Stomach (tissue), 9 donors: ENCODE data around the gene BRSK2. TPM values are rescaled to one million over a fixed set of nuclear protein-coding genes. Genes with fewer than 3 reads are reported as not detected.
"Not testable (repeated sequence)": the region's sequence is repeated elsewhere in the genome, so short reads cannot be mapped to it uniquely, and the experiment has no call there.

Source experiments
- DNase-seq, 2 donors: peaks; one replicate each; pipeline versions ENCODE4 v3.0.0 to v3.0.0-alpha.2; 2013 to 2019
- H3K27ac ChIP-seq, 5 donors: fragments of 200-600 bp in 4 of 5; sonication (generic) in 4 of 5; one replicate each; pipeline ENCODE4 v1.5.1; 2013 to 2019; ENCODE audit warnings: mild to moderate bottlenecking in 1 of 5, moderate library complexity in 1 of 5
- H3K27me3 ChIP-seq, 3 donors: fragments of 200-600 bp; sonication (generic); one replicate each; pipeline ENCODE4 v1.5.1; 2017 to 2019; ENCODE audit warnings: mixed run types in 1 of 3
- H3K36me3 ChIP-seq, 4 donors: fragments of 200-600 bp; sonication (generic); 1 replicate in 3 of 4; 2 replicates in 1 of 4; pipeline ENCODE4 v1.5.1; 2016 to 2019
- H3K4me1 ChIP-seq, 4 donors: fragments of 200-600 bp; sonication (generic); one replicate each; pipeline ENCODE4 v1.5.1; 2016 to 2019
- H3K4me3 ChIP-seq, 4 donors: fragments of 200-600 bp; sonication (generic) in 3 of 4; one replicate each; pipeline ENCODE4 v1.5.1; 2016 to 2019; ENCODE audit warnings: mild to moderate bottlenecking in 1 of 4
- H3K9me3 ChIP-seq, 4 donors: fragments of 200-600 bp; sonication (generic); one replicate each; pipeline ENCODE4 v1.5.1; 2016 to 2019
- EP300 ChIP-seq: sonication (generic); formaldehyde crosslinking; IDR thresholded peaks from one replicate; pipeline ENCODE4 v1.6.1; 2017; ENCODE audit warnings: antibody characterized with exemption
- POLR2A ChIP-seq, 4 donors: fragments of 450-650 bp; IDR thresholded peaks; one replicate each; pipeline ENCODE4 v1.6.1; 2016; ENCODE audit warnings: antibody characterized with exemption in 4 of 4, control low read depth in 2 of 4, mild to moderate bottlenecking in 1 of 4, moderate library complexity in 1 of 4
- POLR2AphosphoS5 ChIP-seq, 3 donors: sonication (generic); formaldehyde crosslinking; IDR thresholded peaks; one replicate each; pipeline ENCODE4 v1.6.1; 2016; ENCODE audit warnings: antibody characterized with exemption in 3 of 3
- WGBS, 5 donors: extraction: QIAGEN DNeasy Blood & Tissue Kit in 3 of 5; methylation state at CpG; one replicate each; pipeline versions ENCODE4 v1.1.5 to v1.1.7; 2013 to 2018; 5-methylcytosine and 5-hydroxymethylcytosine counted together
- intact Hi-C: fragments of 100-400 bp; cut with DNase I; formaldehyde crosslinking; loops from one replicate; pipeline ENCODE4 v1.15.1; 2023; ENCODE audit warnings: low total_unique reads
- polyA plus RNA-seq, 3 donors: library from polyadenylated mRNA; stranded (reverse); fragments of 200-250 nt; gene quantifications; one replicate each; pipeline ENCODE4 v1.2.3, GENCODE V29; 2013
- total RNA-seq, 5 donors: library from RNA; depleted of rRNA; stranded (reverse); fragments of >200 nt; gene quantifications; one replicate each; pipeline versions ENCODE4 v1.1.0 to v1.2.3, GENCODE V29; 2014 to 2016
- TF ChIP-seq, protein P1 (sequence below), 7 experiments: fragments of 450-650 bp in 4 of 7; fragments of 200-600 bp in 3 of 7; sonication (generic) in 3 of 7; IDR thresholded peaks; one replicate each; pipeline ENCODE4 v1.5.1; 2016 to 2019; ENCODE audit warnings: antibody characterized with exemption in 7 of 7, control low read depth in 2 of 7, mild to moderate bottlenecking in 1 of 7
- donor health status: healthy with polysubstance abuse.
- donor health status: Bipolar disorder and iron deficiency.
- donor health status: healthy.

The BRSK2 gene
- total and polyA plus RNA-seq, 8 donors = 1.8 to 6.9 (median 1.8) TPM; not detected in 3

- Histone ChIP-seq H3K4me1 (peaks cover 10 to 84% (median 65%) of the 10 kb centered on the region in 4 donors), H3K27ac (no peak overlapping the region), H3K27me3 (no peaks in the 10 kb centered on the region), H3K4me3 (no peak overlapping the region), H3K9me3 (no peaks in the 10 kb centered on the region), H3K36me3 (no peaks in the 10 kb centered on the region)
- TF ChIP-seq, protein P1, sequence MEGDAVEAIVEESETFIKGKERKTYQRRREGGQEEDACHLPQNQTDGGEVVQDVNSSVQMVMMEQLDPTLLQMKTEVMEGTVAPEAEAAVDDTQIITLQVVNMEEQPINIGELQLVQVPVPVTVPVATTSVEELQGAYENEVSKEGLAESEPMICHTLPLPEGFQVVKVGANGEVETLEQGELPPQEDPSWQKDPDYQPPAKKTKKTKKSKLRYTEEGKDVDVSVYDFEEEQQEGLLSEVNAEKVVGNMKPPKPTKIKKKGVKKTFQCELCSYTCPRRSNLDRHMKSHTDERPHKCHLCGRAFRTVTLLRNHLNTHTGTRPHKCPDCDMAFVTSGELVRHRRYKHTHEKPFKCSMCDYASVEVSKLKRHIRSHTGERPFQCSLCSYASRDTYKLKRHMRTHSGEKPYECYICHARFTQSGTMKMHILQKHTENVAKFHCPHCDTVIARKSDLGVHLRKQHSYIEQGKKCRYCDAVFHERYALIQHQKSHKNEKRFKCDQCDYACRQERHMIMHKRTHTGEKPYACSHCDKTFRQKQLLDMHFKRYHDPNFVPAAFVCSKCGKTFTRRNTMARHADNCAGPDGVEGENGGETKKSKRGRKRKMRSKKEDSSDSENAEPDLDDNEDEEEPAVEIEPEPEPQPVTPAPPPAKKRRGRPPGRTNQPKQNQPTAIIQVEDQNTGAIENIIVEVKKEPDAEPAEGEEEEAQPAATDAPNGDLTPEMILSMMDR (IDR thresholded peaks at IDR 0.05) = no peak
- TF ChIP-seq EP300 (no peak), POLR2AphosphoS5 (IDR thresholded peaks at IDR 0.05) (no peak), POLR2A (IDR thresholded peaks at IDR 0.05) (no peak)
- intact Hi-C loops = no loop called here
- 82 to 91% (median 88%) methylated on average over 6 to 10 of the region's 10 CpGs for WGBS, 5 donors
- no peak for DNase-seq
Measured at GRCh38 chr11:1508986-1509385, 119.3 kb downstream of the BRSK2 start.

- TF ChIP-seq EP300 = no peak
- no peak for TF ChIP-seq POLR2A (IDR thresholded peaks at IDR 0.05)
- TF ChIP-seq POLR2AphosphoS5 (IDR thresholded peaks at IDR 0.05) = no peak
- TF ChIP-seq, protein P1 (IDR thresholded peaks at IDR 0.05) = no peak
- Histone ChIP-seq H3K4me1 (peaks cover 13 to 84% (median 63%) of the 10 kb centered on the region in 4 donors), H3K4me3 (no peak overlapping the region), H3K27me3 (no peaks in the 10 kb centered on the region), H3K27ac (no peak overlapping the region), H3K9me3 (no peaks in the 10 kb centered on the region), H3K36me3 (no peaks in the 10 kb centered on the region)
- WGBS, 5 donors = 65 to 89% (median 85%) methylated on average over 7 to 20 of the region's 20 CpGs
- intact Hi-C loops = loop anchor here (10.0 kb wide), 1 partner anchor 215 kb away; no protein-coding TSS in a partner anchor
- no peak for DNase-seq
Measured at GRCh38 chr11:1509626-1510255, 120.0 kb downstream of the BRSK2 start.

DNA sequence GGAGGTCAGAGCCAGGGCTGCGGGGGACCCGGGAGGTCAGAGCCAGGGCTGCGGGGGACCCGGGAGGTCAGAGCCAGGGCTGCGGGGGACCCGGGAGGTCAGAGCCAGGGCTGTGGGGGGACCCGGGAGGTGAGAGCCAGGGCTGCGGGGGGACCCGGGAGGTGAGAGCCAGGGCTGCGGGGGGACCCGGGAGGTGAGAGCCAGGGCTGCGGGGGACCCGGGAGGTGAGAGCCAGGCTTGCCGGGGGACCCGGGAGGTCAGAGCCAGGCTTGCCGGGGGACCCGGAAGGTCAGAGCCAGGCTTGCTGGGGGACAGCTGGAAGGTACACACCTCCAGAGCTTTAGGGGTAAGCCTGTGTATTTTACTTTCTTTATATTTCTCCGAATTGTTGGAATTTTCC, 120.6 kb downstream of the BRSK2 start:
- DNase-seq, H3K36me3 ChIP-seq, H3K27me3 ChIP-seq, H3K9me3 ChIP-seq, H3K4me3 ChIP-seq, H3K27ac ChIP-seq: not testable (repeated sequence)
- WGBS, 5 donors = 75 to 93% (median 79%) methylated on average over 5 to 14 of the region's 18 CpGs
- H3K4me1 ChIP-seq = peaks cover 19 to 84% (median 66%) of the 10 kb centered on the region in 4 donors
- intact Hi-C loops = loop anchor here (10.0 kb wide), 1 partner anchor 216 kb away; no protein-coding TSS in a partner anchor

DNA sequence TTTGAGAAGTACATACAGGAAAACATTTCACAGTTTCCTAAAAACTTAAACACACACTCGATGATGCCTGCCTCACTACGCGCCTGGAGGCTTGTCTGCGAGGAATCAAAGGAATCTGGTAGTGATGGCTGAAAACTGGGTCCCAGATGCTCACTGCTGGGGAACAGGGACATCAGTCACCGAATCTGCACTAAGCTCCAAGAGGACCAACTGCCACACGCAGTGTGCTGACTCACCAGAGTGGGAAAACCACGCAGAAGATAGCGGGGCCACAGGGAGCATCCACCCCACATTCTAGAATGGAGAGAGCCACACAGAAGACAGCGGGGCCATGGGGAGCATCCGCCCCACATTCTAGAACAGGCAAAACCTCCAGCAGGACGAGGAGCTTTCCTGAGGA, 121.2 kb downstream of the BRSK2 start:
- intact Hi-C loops = loop anchor here (10.0 kb wide), 1 partner anchor 216 kb away; no protein-coding TSS in a partner anchor
- H3K4me1 ChIP-seq = peaks cover 25 to 84% (median 66%) of the 10 kb centered on the region in 4 donors
- no peak for DNase-seq
- H3K4me3 ChIP-seq = no peak overlapping the region
- WGBS, 5 donors = 82 to 83% (median 83%) methylated on average over 11 of the region's 11 CpGs
- no peak overlapping the region for H3K27ac ChIP-seq
- no peak for TF ChIP-seq EP300
- no peaks in the 10 kb centered on the region for H3K27me3 ChIP-seq
- no peaks in the 10 kb centered on the region for H3K36me3 ChIP-seq
- H3K9me3 ChIP-seq = no peaks in the 10 kb centered on the region

DNA sequence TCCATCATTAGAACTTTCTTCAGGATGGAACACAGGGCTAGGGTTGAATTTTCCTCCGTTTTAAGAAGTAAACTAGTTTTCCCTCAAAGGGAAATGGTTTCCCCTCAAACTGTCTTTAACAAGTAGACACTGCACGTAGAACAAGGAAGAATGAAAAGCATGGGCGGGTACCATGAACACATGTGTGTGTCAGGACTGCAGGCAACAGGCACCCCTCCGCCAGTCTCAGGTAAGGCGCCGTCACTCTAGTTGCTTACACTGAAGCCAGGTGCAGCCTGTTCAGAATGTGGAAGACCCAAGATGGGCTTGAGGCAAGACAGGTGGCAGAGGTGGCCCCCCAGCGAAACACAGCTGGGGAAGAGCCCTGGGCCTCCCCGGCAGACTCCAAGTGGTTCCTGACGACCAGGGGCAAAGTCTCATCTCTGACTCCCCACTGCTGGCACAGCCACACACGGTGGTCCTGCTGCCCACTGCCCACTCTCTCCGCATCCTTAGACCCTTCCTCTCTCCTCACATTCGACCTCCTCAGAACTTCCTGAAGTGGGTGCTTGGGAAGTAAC, 122.3 kb downstream of the BRSK2 start:
- Histone ChIP-seq H3K4me1 (peaks cover 29 to 84% (median 61%) of the 10 kb centered on the region in 4 donors), H3K27me3 (no peaks in the 10 kb centered on the region), H3K27ac (no peak overlapping the region), H3K36me3 (no peaks in the 10 kb centered on the region), H3K9me3 (no peaks in the 10 kb centered on the region), H3K4me3 (no peak overlapping the region)
- intact Hi-C loops = loop anchor here (10.0 kb wide), 1 partner anchor 217 kb away; no protein-coding TSS in a partner anchor
- no peak for DNase-seq
- TF ChIP-seq, protein P1 (IDR thresholded peaks at IDR 0.05) = no peak
- TF ChIP-seq EP300 (no peak), POLR2A (IDR thresholded peaks at IDR 0.05) (no peak), POLR2AphosphoS5 (IDR thresholded peaks at IDR 0.05) (no peak)
- 80 to 89% (median 85%) methylated on average over 12 of the region's 12 CpGs for WGBS, 5 donors

Other genes with a start within 250 kb of the BRSK2 start
- gene MUC5AC, start 232.0 kb upstream of the BRSK2 start, total RNA-seq = 1,000 to 10,000 TPM in 1 of 5 donors, 100 to 1,000 TPM in 3, 1 to 10 TPM in 1; 2.0 to 1,253 (median 605) TPM
- gene MUC5AC, start 232.0 kb upstream of the BRSK2 start, polyA plus RNA-seq = 10 to 100 TPM in 2 of 3 donors, 1 to 10 TPM in 1; 5.5 to 77.0 (median 24.0) TPM
- 100 to 1,000 TPM in 1 of 5 donors, 10 to 100 TPM in 2, 1 to 10 TPM in 2; 5.8 to 516 (median 38.5) TPM for gene MUC5B, start 166.9 kb upstream of the BRSK2 start, total RNA-seq
- 1 to 10 TPM in 1 of 3 donors, under 1 TPM in 2; under 0.01 to 5.4 (median 0.68) TPM for gene MUC5B, start 166.9 kb upstream of the BRSK2 start, polyA plus RNA-seq
- 100 to 1,000 TPM in 1 of 5 donors, 10 to 100 TPM in 4; 14.9 to 119 (median 55.4) TPM for gene TOLLIP, start 80.3 kb upstream of the BRSK2 start, total RNA-seq
- 10 to 100 TPM; 23.9 to 29.3 (median 26.9) TPM for gene TOLLIP, start 80.3 kb upstream of the BRSK2 start, polyA plus RNA-seq
- 10 to 100 TPM; 11.3 to 40.6 (median 18.1) TPM for gene MOB2, start 96.8 kb downstream of the BRSK2 start, total RNA-seq
- gene MOB2, start 96.8 kb downstream of the BRSK2 start, polyA plus RNA-seq = 10 to 100 TPM; 27.9 to 46.3 (median 37.3) TPM
- 10 to 100 TPM in 1 of 5 donors, 1 to 10 TPM in 3, under 1 TPM in 1; 0.58 to 31.6 (median 1.5) TPM for gene DUSP8, start 182.3 kb downstream of the BRSK2 start, total RNA-seq
- gene DUSP8, start 182.3 kb downstream of the BRSK2 start, polyA plus RNA-seq = 1 to 10 TPM; 2.4 to 2.9 (median 2.8) TPM
- not detected for gene KRTAP5-1, start 195.3 kb downstream of the BRSK2 start, total RNA-seq
- under 1 TPM in 1 of 3 donors, not detected in 2; 0.50 TPM for gene KRTAP5-1, start 195.3 kb downstream of the BRSK2 start, polyA plus RNA-seq
- not detected for gene KRTAP5-2, start 208.4 kb downstream of the BRSK2 start, total RNA-seq
- not detected for gene KRTAP5-2, start 208.4 kb downstream of the BRSK2 start, polyA plus RNA-seq
- not detected for gene KRTAP5-3, start 218.5 kb downstream of the BRSK2 start, total RNA-seq
- gene KRTAP5-3, start 218.5 kb downstream of the BRSK2 start, polyA plus RNA-seq = not detected
- gene KRTAP5-4, start 232.2 kb downstream of the BRSK2 start, total RNA-seq = not detected
- gene KRTAP5-4, start 232.2 kb downstream of the BRSK2 start, polyA plus RNA-seq = not detected
- not detected for gene KRTAP5-5, start 239.8 kb downstream of the BRSK2 start, total RNA-seq
- not detected for gene KRTAP5-5, start 239.8 kb downstream of the BRSK2 start, polyA plus RNA-seq